SK-N-SH treated with all-trans-retinoic acid at 6 μM for 48 hours (cell line): ENCODE measurements around the gene PGF.

Experiments
- ATAC-seq: fragments of 200-7000 bp; cut with Tn5 transposase; 3 replicates; pipeline ENCODE4 v1.9.1; 2020; ENCODE audit warnings: mild to moderate bottlenecking, moderate library complexity
- ARNTL ChIP-seq: fragments of 450-650 bp; formaldehyde crosslinking; IDR thresholded peaks from 2 replicates; pipeline ENCODE4 v1.5.0; 2020; ENCODE audit warnings: low read depth, mild to moderate bottlenecking, moderate library complexity, borderline replicate concordance
- BACH2 ChIP-seq: fragments of 250-450 bp; sonication (Bioruptor Pico); IDR thresholded peaks from 2 replicates; pipeline ENCODE4 v1.9.0; 2021; ENCODE audit warnings: mild to moderate bottlenecking, borderline replicate concordance
- CREB5 ChIP-seq: fragments of 250-450 bp; sonication (Bioruptor Pico); IDR thresholded peaks from 2 replicates; pipeline ENCODE4 v1.5.1; 2020; ENCODE audit warnings: low read depth, mild to moderate bottlenecking, moderate library complexity
- CSDC2 ChIP-seq: fragments of 250-450 bp; sonication (Bioruptor Pico); IDR thresholded peaks from 2 replicates; pipeline ENCODE4 v1.5.0; 2020; ENCODE audit warnings: mild to moderate bottlenecking, moderate library complexity
- CSRNP3 ChIP-seq: fragments of 250-450 bp; sonication (Bioruptor Pico); IDR thresholded peaks from 2 replicates; pipeline ENCODE4 v1.5.1; 2021; ENCODE audit warnings: mild to moderate bottlenecking, moderate library complexity
- ESRRG ChIP-seq: fragments of 250-450 bp; sonication (Bioruptor Pico); IDR thresholded peaks from 2 replicates; pipeline ENCODE4 v1.6.1; 2021; ENCODE audit warnings: mild to moderate bottlenecking
- GLIS3 ChIP-seq: fragments of 250-450 bp; sonication (Bioruptor Pico); IDR thresholded peaks from 2 replicates; pipeline ENCODE4 v1.5.0; 2020; ENCODE audit warnings: mild to moderate bottlenecking, moderate library complexity
- ISL1 ChIP-seq: fragments of 250-450 bp; sonication (Bioruptor Pico); IDR thresholded peaks from 2 replicates; pipeline ENCODE4 v2.1.2; 2022; ENCODE audit warnings: mild to moderate bottlenecking, moderate library complexity
- PATZ1 ChIP-seq: fragments of 250-450 bp; sonication (Bioruptor Pico); IDR thresholded peaks from 2 replicates; pipeline ENCODE4 v1.8.0; 2020; ENCODE audit warnings: mild to moderate bottlenecking, moderate library complexity, borderline replicate concordance
- POU6F1 ChIP-seq: fragments of 250-450 bp; sonication (Bioruptor Pico); IDR thresholded peaks from 2 replicates; pipeline ENCODE4 v1.8.0; 2021; ENCODE audit warnings: low read depth, mild to moderate bottlenecking, moderate library complexity, borderline replicate concordance
- PPARA ChIP-seq: fragments of 250-450 bp; sonication (Bioruptor Pico); IDR thresholded peaks from 2 replicates; pipeline ENCODE4 v1.5.0; 2020; ENCODE audit warnings: mild to moderate bottlenecking, borderline replicate concordance
- RARB ChIP-seq: fragments of 250-450 bp; sonication (Bioruptor Pico); IDR thresholded peaks from 2 replicates; pipeline ENCODE4 v1.8.0; 2021; ENCODE audit warnings: mild to moderate bottlenecking, moderate library complexity
- SNAI2 ChIP-seq: fragments of 250-450 bp; sonication (Bioruptor Pico); IDR thresholded peaks from 2 replicates; pipeline ENCODE4 v1.5.0; 2020; ENCODE audit warnings: mild to moderate bottlenecking, moderate library complexity
- TCF4 ChIP-seq: fragments of 250-450 bp; sonication (Bioruptor Pico); IDR thresholded peaks from 2 replicates; pipeline ENCODE4 v1.8.0; 2021; ENCODE audit warnings: mild to moderate bottlenecking, moderate library complexity, borderline replicate concordance
- TOX ChIP-seq: fragments of 250-450 bp; sonication (Bioruptor Pico); IDR thresholded peaks from 2 replicates; pipeline ENCODE4 v1.8.0; 2021; ENCODE audit warnings: mild to moderate bottlenecking, moderate library complexity, borderline replicate concordance
- TSHZ2 ChIP-seq: fragments of 250-450 bp; sonication (Bioruptor Pico); IDR thresholded peaks from 2 replicates; pipeline ENCODE4 v1.5.0; 2020; ENCODE audit warnings: mild to moderate bottlenecking, moderate library complexity
- ZC3H10 ChIP-seq: fragments of 250-450 bp; sonication (Bioruptor Pico); IDR thresholded peaks from 2 replicates; pipeline ENCODE4 v1.5.1; 2021; ENCODE audit warnings: mild to moderate bottlenecking, moderate library complexity
- ZFP3 ChIP-seq: fragments of 250-450 bp; sonication (Bioruptor Pico); IDR thresholded peaks from 2 replicates; pipeline ENCODE4 v1.5.0; 2020; ENCODE audit warnings: mild to moderate bottlenecking, moderate library complexity
- ZFP30 ChIP-seq: fragments of 450-650 bp; formaldehyde crosslinking; IDR thresholded peaks from 2 replicates; pipeline ENCODE4 v1.5.0; 2022; ENCODE audit warnings: mild to moderate bottlenecking, moderate library complexity
- ZNF565 ChIP-seq: fragments of 450-650 bp; formaldehyde crosslinking; conservative IDR thresholded peaks from 2 replicates; pipeline ENCODE4 v1.5.0; 2020; ENCODE audit warnings: low read depth, mild to moderate bottlenecking, moderate library complexity
- ZNF70 ChIP-seq: fragments of 450-650 bp; formaldehyde crosslinking; IDR thresholded peaks from 2 replicates; pipeline ENCODE4 v1.5.0; 2020; ENCODE audit warnings: mild to moderate bottlenecking, moderate library complexity
- ZNF8 ChIP-seq: fragments of 450-650 bp; formaldehyde crosslinking; IDR thresholded peaks from 2 replicates; pipeline ENCODE4 v1.5.0; 2020; ENCODE audit warnings: mild to moderate bottlenecking, moderate library complexity

PGF gene

GRCh38 chr14:74908861-74909341, 46.5 kb downstream of the PGF start:
- TF ChIP-seq RARB (CRISPR knock-in tag) (no peak), CSRNP3 (no peak), ESRRG (CRISPR knock-in tag) (no peak), PATZ1 (CRISPR knock-in tag) (no peak), POU6F1 (no peak), ZFP30 (no peak), CREB5 (CRISPR knock-in tag) (no peak), ZNF565 (CRISPR knock-in tag) (no peak), ZNF70 (CRISPR knock-in tag) (no peak), PPARA (no peak), ZC3H10 (CRISPR knock-in tag) (no peak)
- ATAC-seq, result no peak

GRCh38 chr14:74907744-74908143, 47.7 kb downstream of the PGF start:
- TF ChIP-seq TCF4, result no peak
- no peak for TF ChIP-seq GLIS3 (CRISPR knock-in tag)
- TF ChIP-seq ARNTL (CRISPR knock-in tag), result no peak
- no peak for TF ChIP-seq ZNF70 (CRISPR knock-in tag)
- TF ChIP-seq PATZ1 (CRISPR knock-in tag), result no peak
- TF ChIP-seq TSHZ2, result no peak
- no peak for TF ChIP-seq ESRRG (CRISPR knock-in tag)
- no peak for TF ChIP-seq ZFP30
- TF ChIP-seq SNAI2 (CRISPR knock-in tag), result no peak
- TF ChIP-seq POU6F1, result no peak
- no peak for TF ChIP-seq CSDC2 (CRISPR knock-in tag)
- no peak for TF ChIP-seq ISL1
- no peak for TF ChIP-seq CREB5 (CRISPR knock-in tag)
- TF ChIP-seq TOX (CRISPR knock-in tag), result no peak
- TF ChIP-seq ZC3H10 (CRISPR knock-in tag), result no peak
- TF ChIP-seq PPARA, result no peak
- TF ChIP-seq BACH2 (CRISPR knock-in tag), result no peak
- TF ChIP-seq ZNF8 (CRISPR knock-in tag), result no peak
- TF ChIP-seq ZFP3, result no peak
- TF ChIP-seq CSRNP3, result no peak
- ATAC-seq, result no peak
